Right renal pelvis (tissue), 4 donors: ENCODE measurements around the gene CABP5. TPM values are rescaled to one million over a fixed set of nuclear protein-coding genes. Genes with fewer than 3 reads are reported as not detected.

Experiments used
- DNase-seq, 4 donors: peaks; one replicate each; pipeline ENCODE4 v3.0.0-alpha.2; 2013; ENCODE audit warnings: low read depth in 4 of 4, low spot score in 3 of 4, missing footprints in 1 of 4
- polyA plus RNA-seq, 4 donors: library from polyadenylated mRNA; unstranded; fragments of 120-200 nt; gene quantifications; one replicate each; pipeline ENCODE4 v1.2.1, GENCODE V29; 2013; ENCODE audit not compliant: insufficient read length in 4 of 4

Gene CABP5
- polyA plus RNA-seq, 4 donors = 0.10 TPM; not detected in 3

DNA sequence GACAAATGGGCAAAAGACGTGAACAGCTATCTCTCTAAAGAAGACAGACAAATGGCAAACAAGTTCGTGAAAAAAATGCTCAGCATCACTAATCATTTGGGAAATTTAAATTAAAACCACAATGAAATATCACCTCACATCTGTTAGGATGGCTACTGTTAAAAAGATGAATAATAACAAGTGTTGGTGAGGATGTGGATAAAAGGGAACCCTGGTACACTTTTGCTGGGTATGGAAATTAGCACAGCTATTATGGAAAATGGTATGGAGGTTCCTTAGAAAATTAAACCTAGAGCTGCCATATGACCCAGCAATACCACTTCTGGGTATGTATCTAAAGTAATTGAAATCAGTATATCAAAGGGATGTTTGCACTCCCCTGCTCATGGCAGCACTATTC lies 7.1 kb downstream of the CABP5 start:
- DNase-seq = no peak

GRCh38 chr19:48033604-48034003 lies 10.3 kb downstream of the CABP5 start:
- DNase-seq = no peak

DNA sequence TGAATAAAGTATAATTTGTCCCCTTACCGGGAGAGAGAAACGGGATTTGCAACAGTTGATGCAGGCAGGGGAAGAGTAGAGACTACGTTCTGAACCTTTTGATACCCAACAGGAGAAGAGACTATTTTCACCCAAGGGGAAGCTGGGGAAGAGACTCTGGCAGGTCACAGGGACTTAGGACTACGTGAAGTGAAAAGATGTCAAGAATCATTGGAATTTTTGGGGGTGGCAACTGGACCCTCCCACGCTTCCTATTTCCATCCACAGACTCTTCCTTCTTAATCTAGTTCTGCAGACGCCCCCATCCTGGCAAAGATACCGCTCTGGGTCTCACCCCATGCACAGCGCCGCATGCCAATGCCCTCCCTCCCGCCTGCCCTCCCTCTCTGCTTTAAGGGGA lies 13.8 kb downstream of the CABP5 start:
- no peak for DNase-seq

GRCh38 chr19:48029431-48029830 lies 14.4 kb downstream of the CABP5 start:
- DNase-seq = no peak

GRCh38 chr19:48025480-48025879 lies 18.4 kb downstream of the CABP5 start:
- no peak for DNase-seq

DNA sequence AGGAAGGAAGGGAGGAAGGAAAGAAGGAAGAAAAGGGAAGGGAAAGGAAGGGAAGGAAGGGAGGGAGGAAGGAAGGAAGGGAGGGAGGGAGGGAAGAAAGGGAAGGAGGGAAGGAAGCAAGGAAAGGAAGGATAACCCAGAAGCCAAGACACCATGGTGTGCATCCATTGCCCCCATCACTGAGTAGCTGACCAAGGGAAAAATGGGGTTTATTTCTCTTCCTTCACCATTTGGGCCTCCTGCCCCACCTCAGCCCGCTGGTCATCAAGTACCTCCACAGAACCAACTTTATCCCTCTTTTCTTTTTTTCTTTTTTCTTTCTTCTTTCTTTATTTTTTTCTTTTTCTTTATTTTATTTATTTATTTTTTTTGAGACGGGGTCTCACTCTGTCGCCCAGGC lies 20.4 kb downstream of the CABP5 start:
- DNase-seq = no peak

DNA sequence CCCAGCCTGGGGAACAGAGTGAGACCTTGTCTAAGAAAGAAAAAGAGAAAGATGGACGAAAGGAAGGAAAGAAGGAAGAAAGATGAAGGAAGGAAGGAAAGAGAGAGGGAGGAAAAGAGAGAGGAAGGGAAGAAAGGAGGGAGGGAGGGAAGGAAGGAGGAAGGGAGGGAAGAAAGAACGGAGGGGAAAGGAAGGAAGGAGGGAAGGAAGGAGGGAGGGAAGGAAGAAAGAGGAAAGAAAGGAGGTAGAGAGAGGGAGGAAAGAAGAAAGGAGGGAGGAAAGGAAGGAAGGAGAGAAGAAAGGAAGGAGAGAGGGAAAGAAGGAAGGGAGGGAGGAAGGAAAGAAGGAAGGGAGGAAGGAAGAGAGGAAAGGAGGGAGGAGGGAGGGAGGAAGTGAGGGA lies 20.9 kb downstream of the CABP5 start:
- no peak for DNase-seq

GRCh38 chr19:48020686-48021085 lies 23.2 kb downstream of the CABP5 start:
- DNase-seq = no peak

GRCh38 chr19:48010932-48011758 lies 32.7 kb downstream of the CABP5 start:
- no peak for DNase-seq

DNA sequence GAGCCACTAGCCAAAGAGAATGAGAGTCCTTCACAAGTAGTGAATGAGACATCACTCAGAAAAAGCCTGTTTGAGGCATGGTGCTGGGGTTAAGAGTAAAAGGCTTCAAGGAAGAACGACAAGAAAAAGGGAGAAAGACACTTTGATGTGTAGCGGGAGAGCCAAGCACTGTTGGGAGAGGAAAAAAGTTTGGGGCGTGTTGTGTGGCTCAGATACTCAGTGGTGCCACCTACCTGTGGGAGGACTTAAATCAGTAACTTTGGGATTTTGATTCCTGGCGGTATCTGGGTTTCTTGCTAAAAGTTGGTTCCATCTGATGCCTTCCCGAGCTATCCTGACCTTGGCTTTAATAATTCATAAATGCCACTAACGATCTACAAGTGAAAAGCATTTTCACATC lies 37.1 kb downstream of the CABP5 start:
- DNase-seq = no peak

DNA sequence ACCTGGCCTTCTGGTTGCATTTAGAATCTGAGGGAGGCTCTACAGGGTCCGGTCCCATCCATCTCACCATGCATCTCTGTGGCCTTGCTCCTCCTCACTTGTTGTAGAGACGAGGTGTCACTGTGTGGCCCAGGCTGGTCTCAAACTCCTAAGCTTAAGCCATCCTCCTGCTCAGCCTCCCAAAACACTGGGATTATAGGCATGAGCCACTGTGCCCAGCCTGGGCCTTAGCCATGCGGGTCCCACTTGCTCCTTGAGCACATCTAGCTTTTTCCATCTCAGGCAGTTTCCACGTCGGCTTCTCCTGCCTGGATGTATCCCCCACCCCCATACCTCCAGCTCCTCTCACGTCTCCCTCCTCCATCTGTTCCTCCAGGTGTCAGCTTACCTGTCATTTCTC lies 39.6 kb downstream of the CABP5 start:
- no peak for DNase-seq

GRCh38 chr19:48000846-48001245 lies 43.0 kb downstream of the CABP5 start:
- DNase-seq = no peak

GRCh38 chr19:47998800-47999199 lies 45.1 kb downstream of the CABP5 start:
- no peak for DNase-seq

DNA sequence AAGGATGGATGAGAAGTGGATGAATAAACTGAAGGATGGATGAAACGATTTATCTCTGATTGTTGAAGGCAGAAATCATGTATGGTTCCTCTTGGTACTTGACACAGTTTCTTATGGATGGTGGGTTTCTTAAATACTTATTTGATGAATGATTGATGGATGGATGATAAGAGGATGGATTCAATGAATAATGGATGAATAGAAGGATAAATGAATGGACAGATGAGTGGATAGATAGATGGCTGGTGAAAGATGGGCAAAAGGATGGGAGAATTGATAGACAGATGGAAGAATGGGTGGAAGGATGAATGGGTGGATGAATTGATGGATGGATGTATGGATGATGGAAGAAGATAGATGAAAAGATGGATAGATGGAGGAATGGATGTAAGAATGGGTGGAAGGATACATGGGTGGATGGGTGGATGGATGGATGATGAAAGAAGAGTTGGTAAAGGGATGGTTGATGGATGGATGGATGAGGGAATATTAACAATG lies 47.6 kb downstream of the CABP5 start:
- no peak for DNase-seq

- DNase-seq = peak; percentile 8 to 61 (median 40)
Observed at GRCh38 chr19:47994209-47994802, 49.6 kb downstream of the CABP5 start, which contains the start of gene ELSPBP1. TSS of gene ELSPBP1 (plus strand) at chr19:47994632. CDS start at chr19:48008668, 14,036 bp downstream.

- DNase-seq = no peak
Observed at GRCh38 chr19:47992070-47992469, 51.8 kb downstream of the CABP5 start, which contains the start of gene BSPH1. TSS of gene BSPH1 (minus strand) at chr19:47992170. CDS start at chr19:47992081, 89 bp downstream.

- DNase-seq = no peak
Observed at GRCh38 chr19:47991191-47991808, 52.6 kb downstream of the CABP5 start.
